Erythroblast (primary cell): ENCODE data around the gene COL13A1.

Experiments
- GATA1 ChIP-seq: IDR thresholded peaks from 2 replicates; pipeline ENCODE4 v1.6.1; 2011; ENCODE audit warnings: low read depth, mild to moderate bottlenecking, control low read depth, low read length, moderate library complexity
- POLR2A ChIP-seq: IDR thresholded peaks from 2 replicates; pipeline ENCODE4 v1.6.1; 2011; ENCODE audit warnings: mild to moderate bottlenecking, low read length

DNA sequence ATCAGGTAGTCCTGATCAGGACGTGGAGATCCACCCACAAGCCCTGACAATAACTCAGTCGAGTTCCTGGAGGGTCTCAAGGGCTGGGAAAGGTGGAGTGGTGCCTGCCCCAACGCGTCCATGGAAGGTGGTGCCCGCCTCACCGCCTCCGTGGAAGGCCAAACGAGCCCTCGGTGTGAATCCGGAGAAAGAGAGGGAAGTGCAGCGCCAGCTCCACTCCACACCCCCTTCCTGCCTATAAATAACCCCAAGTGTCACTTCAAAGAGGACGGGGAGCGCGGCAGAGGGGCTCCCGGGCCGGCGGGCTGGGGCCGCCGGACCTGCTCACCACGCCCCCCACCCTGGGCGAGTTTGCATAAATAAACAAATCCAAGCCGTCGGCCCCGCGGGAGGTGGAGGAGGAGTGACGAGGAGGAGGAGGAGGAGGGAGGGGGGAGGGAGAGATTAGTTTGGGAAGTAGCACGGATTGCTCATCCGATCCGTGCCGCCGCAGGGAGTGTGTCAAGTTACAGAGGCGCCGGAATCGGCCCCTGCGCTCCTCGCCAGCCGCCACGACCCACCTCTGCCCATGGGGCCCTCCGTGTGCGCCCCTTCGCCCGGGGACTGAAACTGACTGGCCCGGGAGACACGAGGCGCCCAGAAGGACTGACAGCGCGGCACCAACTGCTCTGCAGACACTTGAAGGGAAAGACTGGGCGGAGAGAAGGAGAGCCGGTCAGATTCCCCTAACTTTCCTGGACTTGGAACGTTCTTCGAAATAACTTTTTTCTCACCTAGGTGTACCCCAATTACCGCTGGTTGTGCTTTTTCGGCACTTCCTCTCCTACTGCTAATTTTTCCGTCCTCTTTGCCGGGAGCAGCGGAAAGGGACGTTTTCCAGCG, at the start of gene COL13A1:
- TF ChIP-seq POLR2A (no peak), GATA1 (no peak)
